H1 (cell line): ENCODE measurements around the gene CHN2.

Experiments
- EZH2 ChIP-seq: fragments of 200-600 bp; sonication (generic); IDR thresholded peaks from 2 replicates; pipeline ENCODE4 v1.7.1; 2012; ENCODE audit warnings: low read depth, mild to moderate bottlenecking, moderate library complexity, low read length, inconsistent platforms; ENCODE audit not compliant: severe bottlenecking
- POLR2AphosphoS5 ChIP-seq: IDR thresholded peaks from 2 replicates; pipeline ENCODE4 v1.6.1; 2011; ENCODE audit warnings: low read depth, low read length
- SP1 ChIP-seq: IDR thresholded peaks from 2 replicates; pipeline ENCODE4 v1.6.1; 2011; ENCODE audit warnings: low read depth, low read length
- TF ChIP-seq, protein P1 (sequence below): IDR thresholded peaks from 2 replicates; pipeline ENCODE4 v1.6.1; 2011; ENCODE audit warnings: low read length, improper control_type of control experiment
- TF ChIP-seq, protein P2 (sequence below), 3 experiments: IDR thresholded peaks; 1 replicate in 2 of 3; 2 replicates in 1 of 3; pipeline versions ENCODE4 v1.5.1 to v1.6.1; 2011; ENCODE audit warnings: low read length in 3 of 3, mild to moderate bottlenecking in 3 of 3, inconsistent platforms in 2 of 3, low read depth in 1 of 3, moderate library complexity in 1 of 3; ENCODE audit not compliant: insufficient read depth in 1 of 3; ENCODE audit errors: control extremely low read depth in 1 of 3

DNA sequence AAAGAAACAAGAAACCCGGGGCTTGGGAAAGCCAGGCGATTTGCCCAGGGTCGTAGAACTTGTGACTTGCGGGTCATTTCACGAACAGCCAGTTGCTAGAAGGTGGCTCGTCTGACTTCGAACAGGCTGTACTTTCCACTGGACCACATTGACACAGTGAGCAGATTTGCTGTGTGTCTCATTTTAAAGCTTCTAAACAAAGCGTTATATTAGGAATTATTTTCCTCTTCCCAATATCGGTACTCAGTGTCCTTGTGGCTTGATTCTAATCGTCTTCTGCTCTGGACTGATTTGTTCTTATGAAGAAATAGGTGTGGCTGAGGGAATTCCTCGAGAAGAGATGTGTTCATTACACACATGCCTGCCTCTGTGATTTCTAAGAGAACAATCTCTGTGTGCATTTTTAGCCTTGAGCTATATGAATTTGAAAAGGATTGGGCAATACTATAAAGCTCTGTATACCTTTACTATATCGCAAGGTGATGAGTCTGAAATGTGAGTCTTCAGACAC, 219.1 kb downstream of the CHN2 start:
- TF ChIP-seq POLR2AphosphoS5, result no peak
- no peak for TF ChIP-seq EZH2
- TF ChIP-seq, protein P1, sequence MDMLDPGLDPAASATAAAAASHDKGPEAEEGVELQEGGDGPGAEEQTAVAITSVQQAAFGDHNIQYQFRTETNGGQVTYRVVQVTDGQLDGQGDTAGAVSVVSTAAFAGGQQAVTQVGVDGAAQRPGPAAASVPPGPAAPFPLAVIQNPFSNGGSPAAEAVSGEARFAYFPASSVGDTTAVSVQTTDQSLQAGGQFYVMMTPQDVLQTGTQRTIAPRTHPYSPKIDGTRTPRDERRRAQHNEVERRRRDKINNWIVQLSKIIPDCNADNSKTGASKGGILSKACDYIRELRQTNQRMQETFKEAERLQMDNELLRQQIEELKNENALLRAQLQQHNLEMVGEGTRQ, result no peak
- TF ChIP-seq, protein P2, sequence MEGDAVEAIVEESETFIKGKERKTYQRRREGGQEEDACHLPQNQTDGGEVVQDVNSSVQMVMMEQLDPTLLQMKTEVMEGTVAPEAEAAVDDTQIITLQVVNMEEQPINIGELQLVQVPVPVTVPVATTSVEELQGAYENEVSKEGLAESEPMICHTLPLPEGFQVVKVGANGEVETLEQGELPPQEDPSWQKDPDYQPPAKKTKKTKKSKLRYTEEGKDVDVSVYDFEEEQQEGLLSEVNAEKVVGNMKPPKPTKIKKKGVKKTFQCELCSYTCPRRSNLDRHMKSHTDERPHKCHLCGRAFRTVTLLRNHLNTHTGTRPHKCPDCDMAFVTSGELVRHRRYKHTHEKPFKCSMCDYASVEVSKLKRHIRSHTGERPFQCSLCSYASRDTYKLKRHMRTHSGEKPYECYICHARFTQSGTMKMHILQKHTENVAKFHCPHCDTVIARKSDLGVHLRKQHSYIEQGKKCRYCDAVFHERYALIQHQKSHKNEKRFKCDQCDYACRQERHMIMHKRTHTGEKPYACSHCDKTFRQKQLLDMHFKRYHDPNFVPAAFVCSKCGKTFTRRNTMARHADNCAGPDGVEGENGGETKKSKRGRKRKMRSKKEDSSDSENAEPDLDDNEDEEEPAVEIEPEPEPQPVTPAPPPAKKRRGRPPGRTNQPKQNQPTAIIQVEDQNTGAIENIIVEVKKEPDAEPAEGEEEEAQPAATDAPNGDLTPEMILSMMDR (IDR thresholded peaks at IDR 0.05; ENCODE audit: control extremely low read depth in 1 of 3, insufficient read depth in 1 of 3, low read depth in 1 of 3, low read length in 3 of 3), result no peak
- TF ChIP-seq SP1, result no peak
